SK-N-SH treated with all-trans-retinoic acid at 6 μM for 48 hours (cell line): ENCODE measurements around the gene TMEM135.
"Not testable (repeated sequence)": the region's sequence is repeated elsewhere in the genome, so short reads cannot be mapped to it uniquely, and the experiment has no call there.

ENCODE experiments used
- ATAC-seq: fragments of 200-7000 bp; cut with Tn5 transposase; 3 replicates; pipeline ENCODE4 v1.9.1; 2020; ENCODE audit warnings: mild to moderate bottlenecking, moderate library complexity
- BACH2 ChIP-seq: fragments of 250-450 bp; sonication (Bioruptor Pico); IDR thresholded peaks from 2 replicates; pipeline ENCODE4 v1.9.0; 2021; ENCODE audit warnings: mild to moderate bottlenecking, borderline replicate concordance
- CSDC2 ChIP-seq: fragments of 250-450 bp; sonication (Bioruptor Pico); IDR thresholded peaks from 2 replicates; pipeline ENCODE4 v1.5.0; 2020; ENCODE audit warnings: mild to moderate bottlenecking, moderate library complexity
- CSRNP3 ChIP-seq: fragments of 250-450 bp; sonication (Bioruptor Pico); IDR thresholded peaks from 2 replicates; pipeline ENCODE4 v1.5.1; 2021; ENCODE audit warnings: mild to moderate bottlenecking, moderate library complexity
- ESRRG ChIP-seq: fragments of 250-450 bp; sonication (Bioruptor Pico); IDR thresholded peaks from 2 replicates; pipeline ENCODE4 v1.6.1; 2021; ENCODE audit warnings: mild to moderate bottlenecking
- ISL1 ChIP-seq: fragments of 250-450 bp; sonication (Bioruptor Pico); IDR thresholded peaks from 2 replicates; pipeline ENCODE4 v2.1.2; 2022; ENCODE audit warnings: mild to moderate bottlenecking, moderate library complexity
- OSR1 ChIP-seq: fragments of 250-450 bp; sonication (Bioruptor Pico); IDR thresholded peaks from 2 replicates; pipeline ENCODE4 v1.8.0; 2022; ENCODE audit warnings: moderate library complexity, mild to moderate bottlenecking, inconsistent platforms
- POU6F1 ChIP-seq: fragments of 250-450 bp; sonication (Bioruptor Pico); IDR thresholded peaks from 2 replicates; pipeline ENCODE4 v1.8.0; 2021; ENCODE audit warnings: low read depth, mild to moderate bottlenecking, moderate library complexity, borderline replicate concordance
- PPARA ChIP-seq: fragments of 250-450 bp; sonication (Bioruptor Pico); IDR thresholded peaks from 2 replicates; pipeline ENCODE4 v1.5.0; 2020; ENCODE audit warnings: mild to moderate bottlenecking, borderline replicate concordance
- RARB ChIP-seq: fragments of 250-450 bp; sonication (Bioruptor Pico); IDR thresholded peaks from 2 replicates; pipeline ENCODE4 v1.8.0; 2021; ENCODE audit warnings: mild to moderate bottlenecking, moderate library complexity
- TCF4 ChIP-seq: fragments of 250-450 bp; sonication (Bioruptor Pico); IDR thresholded peaks from 2 replicates; pipeline ENCODE4 v1.8.0; 2021; ENCODE audit warnings: mild to moderate bottlenecking, moderate library complexity, borderline replicate concordance
- TSHZ2 ChIP-seq: fragments of 250-450 bp; sonication (Bioruptor Pico); IDR thresholded peaks from 2 replicates; pipeline ENCODE4 v1.5.0; 2020; ENCODE audit warnings: mild to moderate bottlenecking, moderate library complexity
- ZFP3 ChIP-seq: fragments of 250-450 bp; sonication (Bioruptor Pico); IDR thresholded peaks from 2 replicates; pipeline ENCODE4 v1.5.0; 2020; ENCODE audit warnings: mild to moderate bottlenecking, moderate library complexity
- ZFP30 ChIP-seq: fragments of 450-650 bp; formaldehyde crosslinking; IDR thresholded peaks from 2 replicates; pipeline ENCODE4 v1.5.0; 2022; ENCODE audit warnings: mild to moderate bottlenecking, moderate library complexity
- ZNF565 ChIP-seq: fragments of 450-650 bp; formaldehyde crosslinking; conservative IDR thresholded peaks from 2 replicates; pipeline ENCODE4 v1.5.0; 2020; ENCODE audit warnings: low read depth, mild to moderate bottlenecking, moderate library complexity
- ZNF70 ChIP-seq: fragments of 450-650 bp; formaldehyde crosslinking; IDR thresholded peaks from 2 replicates; pipeline ENCODE4 v1.5.0; 2020; ENCODE audit warnings: mild to moderate bottlenecking, moderate library complexity
- ZNF8 ChIP-seq: fragments of 450-650 bp; formaldehyde crosslinking; IDR thresholded peaks from 2 replicates; pipeline ENCODE4 v1.5.0; 2020; ENCODE audit warnings: mild to moderate bottlenecking, moderate library complexity

The TMEM135 gene

GRCh38 chr11:87092567-87092966 is 54.8 kb downstream of the TMEM135 start:
- no peak for ATAC-seq
- no peak for TF ChIP-seq ZFP3 (CRISPR knock-in tag)
- TF ChIP-seq BACH2 (CRISPR knock-in tag) = no peak
- TF ChIP-seq CSDC2 (CRISPR knock-in tag) = no peak
- TF ChIP-seq ZFP30 (CRISPR knock-in tag) = no peak
- no peak for TF ChIP-seq TCF4
- no peak for TF ChIP-seq ZNF565 (CRISPR knock-in tag)
- TF ChIP-seq ISL1 (CRISPR knock-in tag) = no peak
- no peak for TF ChIP-seq ZNF8
- no peak for TF ChIP-seq RARB (CRISPR knock-in tag)
- TF ChIP-seq OSR1 = no peak
- no peak for TF ChIP-seq PPARA (CRISPR knock-in tag)
- TF ChIP-seq ESRRG = no peak
- TF ChIP-seq TSHZ2 = no peak
- TF ChIP-seq CSRNP3 = no peak
- TF ChIP-seq ZNF70 = no peak
- no peak for TF ChIP-seq POU6F1 (CRISPR knock-in tag)

GRCh38 chr11:87097582-87097981 is 59.8 kb downstream of the TMEM135 start:
- ATAC-seq = peak; percentile 96
- no peak for TF ChIP-seq POU6F1 (CRISPR knock-in tag)
- TF ChIP-seq TCF4 = peak; percentile 17; the same call in 1 of the 2 replicates

- no peak for TF ChIP-seq PPARA (CRISPR knock-in tag)
- TF ChIP-seq, all 23 proteins: peak for 0
- no peak for ATAC-seq
Observed at GRCh38 chr11:87101956-87102580, 64.3 kb downstream of the TMEM135 start.

- TF ChIP-seq TSHZ2 = peak; percentile 72; the same call in 1 of the 2 replicates
- peak; percentile 76 for TF ChIP-seq ISL1 (CRISPR knock-in tag)
- peak; percentile 71 for TF ChIP-seq TCF4
- peak; percentile 77 for ATAC-seq
Observed at GRCh38 chr11:87105826-87106225, 68.1 kb downstream of the TMEM135 start.

- ATAC-seq = not testable (repeated sequence)
Observed at GRCh38 chr11:87107379-87107778, 69.6 kb downstream of the TMEM135 start.
